ENCODE measurements around the gene SLC25A40. TPM values are rescaled to one million over a fixed set of nuclear protein-coding genes. Genes with fewer than 3 reads are reported as not detected.
"Not testable (repeated sequence)": the region's sequence is repeated elsewhere in the genome, so short reads cannot be mapped to it uniquely, and the experiment has no call there.

SLC25A40 gene
- total RNA-seq, 1 experiment from 2014 or later = 32.4 TPM

- Histone ChIP-seq H3K27me3 (ENCODE audit: insufficient read depth, low read length) (no peaks in the 10 kb centered on the region), H4K20me1 (ENCODE audit: insufficient read depth) (no peaks in the 10 kb centered on the region), H3K4me2 (ENCODE audit: low read length) (peak overlapping the region; percentile 85; the same call in 1 of the 2 replicates), H3K9ac (ENCODE audit: low read length) (no peak overlapping the region), H3K79me2 (ENCODE audit: insufficient read depth, low read length) (peaks cover 93% of the 10 kb centered on the region), H3K4me3 (replicated peaks in 1 of 2; ENCODE audit: low read depth in 1 of 2, low read length in 2 of 2) (no peak overlapping the region), H2AFZ (ENCODE audit: low read depth, low read length, poor library complexity, severe bottlenecking) (no peak overlapping the region), H3K9me2 (ENCODE audit: insufficient read depth) (no peaks in the 10 kb centered on the region), H3K4me1 (ENCODE audit: control insufficient read depth in 1 of 2, insufficient read depth in 2 of 2, low read length in 2 of 2) (peaks cover 3 to 18% of the 10 kb centered on the region in 2 experiments; a peak in 3 of 4 replicates), H3K36me3 (ENCODE audit: control insufficient read depth in 1 of 2, insufficient read depth in 2 of 2, low read length in 2 of 2) (peaks cover 0 to 7% of the 10 kb centered on the region in 2 experiments; a peak in 1 of 4 replicates), H3K9me3 (ENCODE audit: control insufficient read depth in 1 of 2, insufficient read depth in 1 of 2, low read depth in 1 of 2, low read length in 2 of 2) (no peaks in the 10 kb centered on the region), H3K27ac (ENCODE audit: low read depth, low read length) (no peak overlapping the region)
- RAD21 ChIA-PET (ENCODE audit: low non-redundant PET in 1 of 2, low total read pairs in 2 of 2, uncharacterized antibody in 2 of 2, unreplicated experiment in 2 of 2) = no interaction called here
- BruUV-seq (replicated peaks) = no TSS peak
- intact Hi-C loops (cut with micrococcal nuclease) = loop anchor here (2.0 kb wide), 1 partner anchor 61 kb away; the partner anchor contains the start of gene ADAM22
- TF ChIP-seq SP1 (IDR thresholded peaks at IDR 0.05; ENCODE audit: low read depth) (no peak), POLR2A (IDR thresholded peaks at IDR 0.05; ENCODE audit: borderline replicate concordance, extremely low read depth, insufficient read depth, insufficient read length) (no peak), SRF (IDR thresholded peaks at IDR 0.05; ENCODE audit: low read depth) (no peak), ATF3 (IDR thresholded peaks at IDR 0.05) (no peak), ZNF274 (IDR thresholded peaks at IDR 0.05; ENCODE audit: low read depth, low read length) (no peak), POLR2AphosphoS5 (IDR thresholded peaks at IDR 0.05; ENCODE audit: low read depth, low read length) (no peak), YY1 (IDR thresholded peaks at IDR 0.05; ENCODE audit: extremely low read depth, insufficient replicate concordance, low read depth, low read length) (no peak), SIN3A (IDR thresholded peaks at IDR 0.05; ENCODE audit: low read depth) (no peak), ELF1 (IDR thresholded peaks at IDR 0.05; ENCODE audit: borderline replicate concordance, low read depth) (no peak), CEBPB (IDR thresholded peaks at IDR 0.05; ENCODE audit: low read depth) (no peak), EZH2phosphoT487 (IDR thresholded peaks at IDR 0.05; ENCODE audit: borderline replicate concordance) (no peak), TCF7L2 (IDR thresholded peaks at IDR 0.05; ENCODE audit: borderline replicate concordance, extremely low read depth, insufficient read depth, insufficient read length) (no peak), ZBTB33 (IDR thresholded peaks at IDR 0.05; ENCODE audit: extremely low read depth, insufficient replicate concordance, low read length) (no peak), CTCF (IDR thresholded peaks at IDR 0.05 in 2 of 3, conservative IDR thresholded peaks at IDR 0.05 in 1 of 3; ENCODE audit: borderline replicate concordance in 1 of 3, insufficient read depth in 1 of 3, low read depth in 2 of 3, low read length in 2 of 3) (no peak)
- POLR2A ChIA-PET = no interaction called here
- ATAC-seq = no peak
- DNase-seq (ENCODE audit: low read depth, low spot score) = no peak
- CTCF ChIA-PET = no interaction called here
Observed at GRCh38 chr7:87874066-87874465, 2.1 kb downstream of the SLC25A40 start.

- CTCF ChIA-PET; H3K9me2 ChIP-seq (ENCODE audit: insufficient read depth); DNase-seq (ENCODE audit: low read depth, low spot score); H3K36me3 ChIP-seq (ENCODE audit: control insufficient read depth in 1 of 2, insufficient read depth in 2 of 2, low read length in 2 of 2); ATAC-seq; H3K27me3 ChIP-seq (ENCODE audit: insufficient read depth, low read length); H3K9ac ChIP-seq (ENCODE audit: low read length); H3K4me3 ChIP-seq (replicated peaks in 1 of 2; ENCODE audit: low read depth in 1 of 2, low read length in 2 of 2); H2AFZ ChIP-seq (ENCODE audit: low read depth, low read length, poor library complexity, severe bottlenecking); H3K4me2 ChIP-seq (ENCODE audit: low read length); H3K27ac ChIP-seq (ENCODE audit: low read depth, low read length); intact Hi-C loops (cut with micrococcal nuclease); H4K20me1 ChIP-seq (ENCODE audit: insufficient read depth); RAD21 ChIA-PET (ENCODE audit: low non-redundant PET in 1 of 2, low total read pairs in 2 of 2, uncharacterized antibody in 2 of 2, unreplicated experiment in 2 of 2); BruUV-seq (replicated peaks); H3K9me3 ChIP-seq (ENCODE audit: control insufficient read depth in 1 of 2, insufficient read depth in 1 of 2, low read depth in 1 of 2, low read length in 2 of 2); POLR2A ChIA-PET: not testable (repeated sequence)
- peaks cover 93% of the 10 kb centered on the region for H3K79me2 ChIP-seq (ENCODE audit: insufficient read depth, low read length)
- H3K4me1 ChIP-seq (ENCODE audit: control insufficient read depth in 1 of 2, insufficient read depth in 2 of 2, low read length in 2 of 2) = peaks cover 3 to 17% of the 10 kb centered on the region in 2 experiments; a peak in 3 of 4 replicates
Observed at GRCh38 chr7:87873328-87873727, 2.8 kb downstream of the SLC25A40 start.
